Measurements from ENCODE around the gene WDFY1.

GRCh38 chr2:223897669-223898330 is 47.3 kb downstream of the WDFY1 start:
- no peak for TF ChIP-seq CTCF (IDR thresholded peaks at IDR 0.05)
- TF ChIP-seq POLR2A (IDR thresholded peaks at IDR 0.05) = no peak

Measured in Peyer's patch (tissue), 4 donors.